Activated naive CD4-positive, alpha-beta T cell treated with anti-CD3 and anti-CD28 coated beads, Interleukin-2, amount 10 ng/mL, durations not matched to agents 7 days and 5 days (primary cell): ENCODE data around the gene MEN1.

Source experiments
- CTCF ChIA-PET: fragments of 350-600 bp; sonication (Branson Sonifier 250); formaldehyde crosslinking; loops from one replicate; lab custom pipeline; 2021; ENCODE audit warnings: antibody characterized with exemption; lab: Charles Lee
- DNase-seq: peaks from one replicate; pipeline ENCODE4 v3.0.0-alpha.2; 2020
- H3K27ac Mint-ChIP-seq: one replicate; pipeline ENCODE4 v1.8.0; 2021; ENCODE audit warnings: mild to moderate bottlenecking, moderate library complexity, mixed read lengths
- H3K27me3 Mint-ChIP-seq: one replicate; pipeline ENCODE4 v1.8.0; 2021; ENCODE audit warnings: mild to moderate bottlenecking, mixed read lengths
- H3K36me3 Mint-ChIP-seq: one replicate; pipeline ENCODE4 v1.8.0; 2021; ENCODE audit warnings: mixed read lengths
- H3K4me1 Mint-ChIP-seq: one replicate; pipeline ENCODE4 v1.8.0; 2021; ENCODE audit warnings: mixed read lengths
- H3K4me3 Mint-ChIP-seq: one replicate; pipeline ENCODE4 v1.8.0; 2021; ENCODE audit warnings: mild to moderate bottlenecking, moderate library complexity, mixed read lengths
- H3K9me3 Mint-ChIP-seq: one replicate; pipeline ENCODE4 v1.8.0; 2021; ENCODE audit warnings: mixed read lengths

Gene MEN1

DNA sequence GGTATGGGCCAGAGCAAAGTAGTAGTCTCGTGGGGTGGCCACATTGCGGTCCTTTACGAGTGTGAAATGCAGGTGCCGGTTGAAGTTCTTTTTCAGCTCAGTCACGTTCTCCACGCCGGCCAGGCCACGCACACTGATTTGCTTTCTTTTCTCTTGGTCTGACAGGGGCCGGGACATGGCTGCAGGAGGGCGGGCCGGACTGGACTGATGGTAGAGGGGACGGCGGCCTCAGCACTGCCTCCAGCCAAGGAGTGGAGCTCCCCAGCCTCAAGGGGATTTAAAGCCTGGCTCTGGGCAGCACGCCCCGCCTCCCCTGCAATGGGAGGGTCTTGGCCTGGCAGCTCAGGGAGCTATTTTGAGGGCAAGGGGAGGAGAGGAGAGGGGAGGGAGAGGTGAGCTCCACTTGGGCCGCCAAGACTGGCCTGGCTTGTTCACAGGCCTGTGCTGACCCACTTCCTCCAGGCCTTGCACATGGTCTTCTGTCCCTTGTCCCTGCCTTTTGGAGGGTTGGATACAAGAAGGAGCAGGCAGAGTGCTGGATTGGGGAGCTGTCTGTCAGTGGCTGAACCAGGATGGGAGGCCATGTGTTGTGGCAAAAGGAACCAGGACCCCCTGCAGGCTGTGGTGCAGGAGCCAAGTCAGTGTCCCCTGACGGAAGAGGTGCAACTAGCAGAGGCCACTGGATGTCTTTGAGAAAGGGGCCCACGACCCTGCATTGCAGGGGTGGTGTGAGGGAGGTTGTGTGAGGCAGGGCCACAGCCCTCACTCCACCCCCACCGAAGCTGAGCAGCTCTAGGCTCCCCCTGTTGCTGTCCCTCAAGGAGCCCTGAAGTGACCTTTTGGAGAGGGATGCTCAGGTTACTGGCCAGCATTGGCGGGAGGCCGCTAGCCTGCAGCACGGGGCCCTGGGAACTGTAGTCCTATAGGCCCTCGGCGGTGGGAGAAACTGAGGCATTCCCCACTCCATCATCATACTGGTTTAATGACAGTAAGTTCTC, 50.3 kb downstream of the MEN1 start, which contains the start of gene PYGM:
TSS of gene PYGM (minus strand) at position 253 of the 998 bp plus-strand sequence. CDS start at position 177, 76 bp downstream.
- CTCF ChIA-PET, result interaction anchor here (0.6 to 15.2 kb wide), 5 partner anchors 11 to 134 kb away, joined by 3 to 208 read pairs (median 3); partner anchors contain the start of gene RASGRP2
- DNase-seq, result peak; percentile 23
- Mint-ChIP-seq H3K9me3 (no peaks in the 10 kb centered on the region), H3K27ac (peak within 1 kb of the TSS; percentile 97), H3K36me3 (peaks cover 48% of the 10 kb centered on the region), H3K4me3 (peak within 1 kb of the TSS; percentile 59), H3K27me3 (no peaks in the 10 kb centered on the region), H3K4me1 (peaks cover 71% of the 10 kb centered on the region)

DNA sequence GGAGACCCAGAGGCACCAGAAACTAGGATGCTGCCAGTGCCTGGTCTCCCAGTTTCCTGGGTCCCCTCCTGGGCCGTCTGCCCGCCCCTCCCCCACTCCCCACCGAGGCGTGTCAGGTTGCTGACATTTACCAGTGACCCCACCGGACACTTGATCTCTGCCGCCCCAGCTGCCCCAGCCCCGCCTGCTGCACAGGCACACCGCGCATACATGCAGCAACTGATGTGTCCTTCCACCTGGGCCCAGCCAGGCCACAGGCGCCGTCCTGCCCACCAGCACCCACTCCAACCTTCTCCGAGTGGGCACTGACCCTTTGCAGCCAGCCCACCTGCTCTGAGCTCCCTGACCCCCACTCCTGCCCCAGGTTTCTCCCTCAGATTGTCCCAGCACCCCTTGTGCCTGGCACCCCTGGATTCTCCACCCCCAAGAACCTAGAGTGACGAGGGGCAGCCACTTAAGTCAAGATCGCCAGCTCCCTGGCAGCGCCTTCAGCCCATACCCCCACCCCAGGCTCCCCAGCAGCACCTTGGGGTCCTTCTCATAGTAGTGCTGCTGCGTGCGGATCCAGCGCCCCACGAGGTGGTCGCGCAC, 51.1 kb downstream of the MEN1 start:
- Mint-ChIP-seq H3K27me3 (no peaks in the 10 kb centered on the region), H3K4me3 (no peak overlapping the region), H3K27ac (peak overlapping the region; percentile 52), H3K36me3 (peaks cover 40% of the 10 kb centered on the region), H3K4me1 (peaks cover 63% of the 10 kb centered on the region), H3K9me3 (no peaks in the 10 kb centered on the region)
- CTCF ChIA-PET, result interaction anchor here (1.1 to 15.2 kb wide), 3 partner anchors 9 to 108 kb away, joined by 3 to 208 read pairs (median 4); partner anchors contain the start of gene RASGRP2
- DNase-seq, result peak; percentile 24

DNA sequence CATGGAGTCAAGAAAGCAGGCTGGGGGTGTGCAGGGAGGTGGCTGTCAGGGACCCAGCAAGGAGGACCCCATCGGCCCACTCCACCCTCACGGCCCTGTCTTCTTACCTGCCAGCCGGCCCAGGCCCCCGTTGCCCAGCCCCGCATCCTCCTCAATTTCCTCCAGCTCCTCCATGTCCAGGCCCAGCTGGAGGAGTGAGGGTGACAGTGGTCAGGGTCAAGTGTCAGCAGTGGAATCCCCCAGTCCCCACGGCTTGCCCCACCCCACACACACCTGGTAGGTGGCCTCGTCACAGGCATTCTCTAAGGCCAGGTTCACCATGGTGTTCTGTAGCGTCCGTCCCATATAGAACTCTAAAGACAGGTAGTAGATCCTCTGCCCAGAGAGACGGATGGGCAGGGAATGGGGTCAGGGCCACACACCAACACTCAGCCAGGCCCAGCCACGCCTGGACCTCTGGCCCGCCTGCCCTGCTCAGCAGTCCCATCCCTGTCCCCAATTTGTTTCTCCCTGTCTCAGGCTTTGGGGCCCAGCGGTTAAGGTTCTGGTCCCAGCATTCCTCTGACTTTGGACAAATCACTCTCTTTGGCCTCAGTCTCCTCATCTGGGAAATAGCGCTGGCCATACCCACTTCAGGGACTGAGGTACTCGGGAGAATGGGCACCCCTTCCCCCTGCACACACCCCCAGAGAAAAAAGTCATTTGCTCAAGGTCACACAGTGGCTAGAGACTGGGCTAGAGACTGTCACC, 51.8 kb downstream of the MEN1 start:
- H3K9me3 Mint-ChIP-seq, result no peaks in the 10 kb centered on the region
- peak; percentile 17 for DNase-seq
- peaks cover 33% of the 10 kb centered on the region for H3K36me3 Mint-ChIP-seq
- CTCF ChIA-PET, result interaction anchor here (1.1 to 15.2 kb wide), 2 partner anchors 9 to 12 kb away, joined by 4 to 208 read pairs; partner anchors contain the start of gene RASGRP2
- H3K27ac Mint-ChIP-seq, result peak overlapping the region; percentile 28
- no peaks in the 10 kb centered on the region for H3K27me3 Mint-ChIP-seq
- H3K4me1 Mint-ChIP-seq, result peaks cover 58% of the 10 kb centered on the region
- no peak overlapping the region for H3K4me3 Mint-ChIP-seq

DNA sequence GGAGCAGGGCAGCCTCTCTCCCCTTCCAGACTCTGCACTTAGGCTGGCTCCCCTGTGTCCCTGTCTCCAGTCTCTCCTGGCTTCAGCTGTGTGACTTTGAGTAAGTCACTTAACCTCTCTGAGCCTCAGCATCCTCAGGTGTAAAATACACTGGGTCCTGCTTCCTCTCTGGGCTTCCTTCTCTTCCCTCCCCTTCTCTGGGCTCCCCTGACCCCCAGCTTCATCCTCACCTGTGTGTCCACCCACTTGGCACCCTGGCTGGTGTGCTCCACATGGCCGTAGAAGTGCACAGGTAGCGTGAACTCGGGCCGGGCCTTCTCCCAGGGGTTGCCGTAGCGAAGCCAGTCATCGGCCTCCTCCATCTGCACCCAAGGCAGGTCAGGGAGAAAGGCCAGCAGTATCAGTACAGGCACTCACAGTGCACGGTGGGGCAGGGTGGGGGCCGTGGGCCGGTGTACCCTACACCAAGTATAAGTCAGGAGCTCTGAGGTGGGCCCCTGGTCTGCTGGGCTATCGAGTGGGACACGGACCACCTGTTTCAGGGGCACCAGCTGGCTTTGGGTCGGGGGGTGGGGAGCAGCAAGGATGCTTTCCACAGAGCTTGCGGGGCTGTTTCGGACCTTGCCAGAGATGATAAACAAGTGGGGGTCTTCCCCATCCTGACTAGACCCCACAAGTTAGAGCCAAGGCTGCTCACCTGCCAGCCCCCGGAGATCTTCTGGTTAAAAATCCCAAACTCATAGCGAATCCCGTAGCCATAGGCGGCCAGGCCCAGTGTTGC, 52.6 kb downstream of the MEN1 start:
- Mint-ChIP-seq H3K27ac (peak overlapping the region; percentile 29), H3K9me3 (no peaks in the 10 kb centered on the region), H3K4me3 (no peak overlapping the region), H3K27me3 (no peaks in the 10 kb centered on the region), H3K4me1 (peaks cover 52% of the 10 kb centered on the region), H3K36me3 (peaks cover 30% of the 10 kb centered on the region)
- CTCF ChIA-PET, result interaction anchor here (1.4 kb wide), 1 partner anchor 13 kb away, joined by 4 read pairs; the partner anchor contains the start of gene RASGRP2
- peak; percentile 19 for DNase-seq

DNA sequence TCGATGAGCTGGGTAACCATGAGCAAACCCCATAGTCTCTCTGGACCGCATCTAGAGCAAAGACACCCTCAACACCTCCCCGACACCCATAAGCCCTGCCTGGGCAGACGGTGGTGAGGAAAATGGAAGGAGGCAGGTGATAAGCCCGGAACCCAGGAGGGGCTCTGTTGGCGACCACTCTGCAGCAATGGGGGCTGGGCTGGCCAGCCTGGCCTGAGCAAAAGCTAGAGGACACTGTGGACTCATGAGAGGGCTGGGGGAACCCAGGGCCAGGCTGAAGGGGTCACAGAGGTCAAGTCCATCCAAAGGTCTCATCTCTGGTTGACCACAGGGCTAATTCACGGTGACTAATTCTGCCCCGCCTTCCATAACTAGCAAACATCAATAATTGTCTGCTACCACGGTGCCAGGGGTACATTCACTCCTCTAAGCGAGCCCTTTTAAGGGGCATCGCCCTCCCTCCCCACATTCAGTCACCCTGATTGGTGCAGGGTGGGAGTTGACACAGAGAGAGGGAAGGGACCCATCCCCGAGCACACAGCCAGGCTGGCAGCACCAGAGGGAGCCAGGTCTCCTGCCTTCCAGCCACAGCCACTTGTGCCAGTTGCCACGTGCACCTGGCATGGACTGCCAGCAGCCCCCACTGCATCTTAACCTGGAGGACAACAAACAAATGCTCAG, 54.5 kb downstream of the MEN1 start:
- H3K27ac Mint-ChIP-seq, result no peak overlapping the region
- no peaks in the 10 kb centered on the region for H3K9me3 Mint-ChIP-seq
- no peak for DNase-seq
- H3K27me3 Mint-ChIP-seq, result no peaks in the 10 kb centered on the region
- H3K4me3 Mint-ChIP-seq, result no peak overlapping the region
- H3K4me1 Mint-ChIP-seq, result peaks cover 50% of the 10 kb centered on the region
- CTCF ChIA-PET, result no interaction called here
- peaks cover 29% of the 10 kb centered on the region for H3K36me3 Mint-ChIP-seq

DNA sequence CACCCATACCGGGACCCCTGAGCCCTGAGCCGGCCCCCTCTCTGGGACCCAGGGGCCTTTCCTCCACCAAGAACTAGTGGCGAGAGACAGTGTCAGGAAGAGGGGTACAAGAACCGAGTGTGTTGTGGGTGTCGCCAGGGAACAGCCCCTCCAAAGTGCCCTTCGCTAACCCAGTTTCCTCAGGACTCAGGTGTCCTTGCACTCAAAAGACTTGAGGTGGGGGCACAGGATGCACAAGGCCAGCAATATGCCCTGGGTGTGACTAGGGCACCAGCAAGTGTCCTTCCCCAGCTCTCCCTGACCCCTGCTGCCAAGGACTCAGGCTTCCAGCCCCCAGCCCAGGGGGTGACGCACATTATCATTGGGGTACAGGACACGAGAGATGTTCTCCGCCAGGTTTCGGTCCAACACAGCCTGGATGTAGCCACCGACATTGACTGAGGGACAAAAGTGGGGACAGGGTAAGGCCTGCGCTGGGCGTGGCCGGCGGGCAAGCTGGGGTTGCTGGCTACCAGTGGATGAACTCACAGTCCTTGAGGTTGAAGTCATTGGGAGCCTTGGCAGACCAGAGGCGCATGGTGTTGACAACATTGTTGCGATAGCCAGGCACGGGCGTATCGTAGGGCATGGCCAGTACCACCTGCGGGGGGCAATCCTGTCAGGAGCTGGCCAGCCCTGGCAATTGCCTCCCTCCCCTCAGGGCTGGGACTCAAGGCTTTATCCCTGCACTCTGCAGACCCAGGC, 55.3 kb downstream of the MEN1 start:
- no peak for DNase-seq
- CTCF ChIA-PET, result interaction anchor here (0.9 kb wide), 1 partner anchor 11 kb away, joined by 3 read pairs; the partner anchor contains the start of gene RASGRP2
- Mint-ChIP-seq H3K27ac (no peak overlapping the region), H3K4me3 (no peak overlapping the region), H3K9me3 (no peaks in the 10 kb centered on the region), H3K4me1 (peaks cover 50% of the 10 kb centered on the region), H3K27me3 (no peaks in the 10 kb centered on the region), H3K36me3 (peaks cover 32% of the 10 kb centered on the region)

DNA sequence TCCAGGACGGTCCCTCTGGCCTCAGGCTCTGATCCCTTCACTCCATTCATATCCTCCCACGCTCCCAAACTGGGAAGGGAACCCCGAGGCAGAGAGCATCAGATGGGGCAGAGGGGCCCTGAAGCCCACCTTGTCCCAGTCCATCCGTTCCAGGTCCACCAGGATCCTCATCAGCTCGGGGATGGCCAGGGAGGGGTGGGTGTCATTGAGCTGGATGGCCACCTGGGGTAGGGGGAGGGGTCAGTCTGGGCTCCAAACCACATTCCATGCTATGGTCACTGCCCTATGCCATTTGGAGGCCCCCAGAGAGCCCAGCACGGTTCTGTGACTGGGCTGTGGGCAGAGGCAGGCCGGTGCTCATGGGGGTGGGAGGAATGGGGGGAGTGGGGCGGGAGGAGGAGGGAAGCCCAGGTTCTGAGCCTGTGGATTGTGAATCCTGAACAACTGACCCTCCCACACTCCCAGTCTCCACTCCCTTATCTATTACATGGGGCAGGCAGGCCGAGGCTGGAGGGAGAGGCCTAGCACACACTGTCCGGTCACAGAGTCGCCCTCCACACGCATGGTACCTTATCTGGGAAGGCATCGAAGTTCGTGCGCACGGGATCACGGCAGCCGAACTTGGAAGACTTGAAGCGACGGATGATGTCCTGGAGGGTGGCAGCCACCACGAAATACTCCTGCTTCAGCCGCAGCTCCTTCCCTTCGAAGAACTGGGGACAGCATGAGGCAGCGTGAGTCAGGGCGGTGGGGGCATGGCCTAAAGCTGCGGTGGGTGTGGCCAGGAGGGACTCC, 56.0 kb downstream of the MEN1 start:
- DNase-seq, result no peak
- Mint-ChIP-seq H3K9me3 (no peaks in the 10 kb centered on the region), H3K4me1 (peaks cover 45% of the 10 kb centered on the region), H3K27me3 (no peaks in the 10 kb centered on the region), H3K4me3 (no peak overlapping the region), H3K36me3 (peaks cover 29% of the 10 kb centered on the region), H3K27ac (no peak overlapping the region)
- CTCF ChIA-PET, result interaction anchor here (0.9 kb wide), 1 partner anchor 10 kb away, joined by 3 read pairs; the partner anchor contains the start of gene RASGRP2
